ENCODE results near the gene ID2. TPM values are rescaled to one million over a fixed set of nuclear protein-coding genes. Genes with fewer than 3 reads are reported as not detected.

The ID2 gene
- total and polyA plus RNA-seq, 10 of the 15 experiments (the other 5 are each of a cell fraction or from before 2014, with no cell fraction given): 39.0 to 613 (median 73.6) TPM

GRCh38 chr2:8680822-8681760, 765 bp upstream of the ID2 start (continued):
- TF ChIP-seq STAT3 (IDR thresholded peaks at IDR 0.05; ENCODE audit: low read depth, low read length): no peak
- no peak for TF ChIP-seq PRDM15 (CRISPR knock-in tag; IDR thresholded peaks at IDR 0.05)
- TF ChIP-seq JUNB (IDR thresholded peaks at IDR 0.05): no peak
- TF ChIP-seq NFYB (IDR thresholded peaks at IDR 0.05; ENCODE audit: insufficient read depth, low read depth, low read length): no peak
- TF ChIP-seq PML (IDR thresholded peaks at IDR 0.05; ENCODE audit: low read length): 0 out of 2 replicates have a peak, but pooled peaks have one; percentile 21
- TF ChIP-seq RBBP5 (conservative IDR thresholded peaks at IDR 0.05): no peak
- no peak for TF ChIP-seq PAX8 (IDR thresholded peaks at IDR 0.05)
- no peak for TF ChIP-seq TCF12 (IDR thresholded peaks at IDR 0.05; ENCODE audit: low read depth, low read length)
- TF ChIP-seq EGR1 (IDR thresholded peaks at IDR 0.05; ENCODE audit: borderline replicate concordance in 1 of 2, low read depth in 2 of 2, low read length in 2 of 2): peak in 1 of 2 experiments; percentile 59; a peak in 2 of 3 replicates
- no peak for TF ChIP-seq NFYA (IDR thresholded peaks at IDR 0.05; ENCODE audit: borderline replicate concordance, low read depth, low read length)
- TF ChIP-seq BCL11A (IDR thresholded peaks at IDR 0.05; ENCODE audit: low read depth, low read length): no peak
- no peak for TF ChIP-seq ETV6 (conservative IDR thresholded peaks at IDR 0.05 in 1 of 2, IDR thresholded peaks at IDR 0.05 in 1 of 2; ENCODE audit: borderline replicate concordance in 1 of 2, low read depth in 1 of 2)
- 0 out of 2 replicates have a peak, but pooled peaks have one; percentile 22 for TF ChIP-seq ZNF207 (IDR thresholded peaks at IDR 0.05; ENCODE audit: borderline replicate concordance)
- no peak for TF ChIP-seq NFXL1 (IDR thresholded peaks at IDR 0.05; ENCODE audit: borderline replicate concordance)
- TF ChIP-seq POLR2A (IDR thresholded peaks at IDR 0.05; ENCODE audit: low read depth, low read length): no peak
- TF ChIP-seq EZH2 (IDR thresholded peaks at IDR 0.05; ENCODE audit: borderline replicate concordance, control insufficient read depth, low read depth, low read length): no peak
- peak; percentile 83; the same call in 1 of the 2 replicates for TF ChIP-seq ESRRA (IDR thresholded peaks at IDR 0.05; ENCODE audit: low read length)
- TF ChIP-seq SUPT20H (IDR thresholded peaks at IDR 0.05; ENCODE audit: borderline replicate concordance, control insufficient read depth, low read depth, low read length): no peak
- TF ChIP-seq CREM (IDR thresholded peaks at IDR 0.05; ENCODE audit: low read depth): no peak; the same call in 1 of the 2 replicates
- TF ChIP-seq E2F4 (IDR thresholded peaks at IDR 0.05; ENCODE audit: low read depth, low read length): no peak
- peak; percentile 37; the same call in 1 of the 2 replicates for TF ChIP-seq ZBTB40 (IDR thresholded peaks at IDR 0.05; ENCODE audit: borderline replicate concordance)

Data from GM12878 (cell line).